ENCODE measurements around the gene NEUROD1.
"Not testable (repeated sequence)": the region's sequence is repeated elsewhere in the genome, so short reads cannot be mapped to it uniquely, and the experiment has no call there.

Gene NEUROD1

GRCh38 chr2:181680055-181680936 lies at the start of gene NEUROD1:
NEUROD1 (minus strand) TSS chr2:181680517; CDS start chr2:181678860, 1,657 bp downstream.
- DNase-seq = no peak

- no peak for DNase-seq
These were observed 45.2 kb upstream of the NEUROD1 start for GRCh38 chr2:181725476-181725875.

- DNase-seq = no peak
These were observed 44.3 kb upstream of the NEUROD1 start for GRCh38 chr2:181724662-181725061.

GRCh38 chr2:181723731-181724130 lies 43.4 kb upstream of the NEUROD1 start:
- DNase-seq = no peak

DNA sequence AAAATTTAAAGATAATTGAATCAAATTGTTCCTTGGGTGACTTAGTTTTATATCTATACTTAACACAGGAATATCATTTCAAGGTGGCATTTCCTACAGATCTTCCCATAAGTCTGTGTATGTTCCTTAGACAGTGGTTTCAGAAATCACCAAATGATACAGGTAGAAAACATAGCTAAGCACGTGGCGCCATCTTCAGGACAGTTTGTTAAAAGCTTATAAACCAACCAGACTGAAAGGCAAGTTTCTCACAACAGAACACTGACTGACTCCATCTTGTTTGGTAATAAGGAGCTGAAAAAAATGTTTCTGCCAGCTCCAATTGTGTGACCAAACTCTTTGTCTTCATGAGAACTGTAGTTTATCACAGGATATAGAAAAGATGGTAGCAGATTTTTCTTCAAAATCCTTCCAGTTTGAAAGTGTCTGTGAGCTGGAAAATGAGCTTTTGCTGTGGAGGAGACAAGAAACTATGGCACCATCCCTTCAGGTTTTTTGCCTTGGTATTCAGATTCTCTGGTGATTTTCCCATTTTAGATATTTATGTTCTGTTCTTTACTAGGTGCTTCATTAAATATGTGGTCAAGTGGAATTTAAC lies 34.8 kb upstream of the NEUROD1 start:
- DNase-seq = peak; percentile 65

DNA sequence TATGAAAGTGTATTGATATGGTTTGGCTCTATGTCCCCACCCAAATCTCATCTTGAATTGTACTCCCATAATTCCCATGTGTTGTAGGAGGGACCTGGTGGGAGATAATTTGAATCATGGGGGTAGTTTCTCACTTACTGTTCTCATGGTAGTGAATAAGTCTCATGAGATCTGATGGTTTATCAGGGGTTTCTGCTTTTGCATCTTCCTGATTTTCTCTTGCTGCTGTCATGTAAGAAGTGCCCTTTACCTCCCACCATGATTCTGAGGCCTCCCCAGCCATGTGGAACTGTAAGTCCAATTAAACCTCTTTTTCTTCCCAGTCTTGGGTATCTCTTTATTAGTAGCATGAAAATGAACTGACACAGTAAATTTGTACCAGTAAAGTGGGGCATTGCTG lies 30.7 kb upstream of the NEUROD1 start:
- not testable (repeated sequence) for DNase-seq

DNA sequence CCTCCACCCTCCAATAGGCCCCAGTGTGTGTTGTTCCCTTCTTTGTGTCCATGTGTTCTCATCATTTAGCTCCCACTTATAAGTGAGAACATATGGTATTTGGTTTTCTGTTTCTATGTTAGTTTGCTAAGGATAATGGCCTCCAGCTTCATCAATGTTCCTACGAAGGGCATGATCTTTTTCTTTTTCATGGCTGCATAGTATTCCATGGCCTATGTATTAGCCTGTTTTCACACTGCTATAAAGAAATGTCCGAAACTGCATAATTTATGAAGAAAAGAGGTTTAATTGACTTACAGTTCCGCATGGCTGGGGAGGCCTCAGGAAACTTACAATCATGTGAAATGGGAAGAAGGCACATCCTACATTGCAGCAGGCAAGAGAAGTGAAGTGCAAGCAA lies 22.2 kb upstream of the NEUROD1 start:
- DNase-seq = not testable (repeated sequence)

DNA sequence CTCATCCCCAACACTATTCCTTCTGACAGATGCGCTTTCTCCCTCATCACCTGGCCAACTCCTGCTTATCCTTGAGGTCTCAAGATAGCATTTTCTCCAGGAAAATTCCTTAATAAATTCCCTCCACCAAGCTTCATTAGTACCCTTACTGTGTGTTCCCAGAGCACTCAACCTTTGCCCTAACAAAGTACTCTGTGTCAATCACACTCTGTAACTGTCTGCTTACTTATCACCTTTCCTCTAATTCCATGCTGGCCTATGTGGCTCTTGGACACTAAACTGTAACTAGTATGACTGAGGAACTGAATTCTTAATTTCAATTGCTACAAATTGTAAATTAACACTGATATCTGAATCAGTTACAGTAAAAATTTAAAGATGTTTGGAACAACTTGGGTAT lies 17.9 kb upstream of the NEUROD1 start:
- no peak for DNase-seq

GRCh38 chr2:181697571-181697970 lies 17.3 kb upstream of the NEUROD1 start:
- DNase-seq = no peak

- no peak for DNase-seq
These were observed 16.8 kb upstream of the NEUROD1 start for GRCh38 chr2:181697126-181697525.

DNA sequence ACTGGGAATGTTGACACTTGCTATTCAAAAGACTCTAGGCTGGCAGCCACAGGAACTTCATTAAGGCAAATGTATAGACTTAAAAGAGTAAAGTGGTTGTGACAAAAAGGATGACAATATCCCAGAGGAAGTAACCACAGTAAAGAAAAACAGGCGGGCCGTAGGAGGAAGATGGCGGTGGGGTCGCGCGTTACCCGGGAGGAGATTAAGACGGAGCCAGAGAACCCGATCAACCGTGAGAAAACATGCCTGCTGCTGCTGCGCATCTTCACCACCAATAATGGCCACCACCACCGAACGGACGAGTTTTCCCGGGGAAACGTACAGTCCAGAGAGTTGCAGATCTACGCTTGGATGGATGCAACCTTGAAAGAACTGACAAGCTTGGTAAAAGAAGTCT lies 14.0 kb upstream of the NEUROD1 start:
- no peak for DNase-seq

DNA sequence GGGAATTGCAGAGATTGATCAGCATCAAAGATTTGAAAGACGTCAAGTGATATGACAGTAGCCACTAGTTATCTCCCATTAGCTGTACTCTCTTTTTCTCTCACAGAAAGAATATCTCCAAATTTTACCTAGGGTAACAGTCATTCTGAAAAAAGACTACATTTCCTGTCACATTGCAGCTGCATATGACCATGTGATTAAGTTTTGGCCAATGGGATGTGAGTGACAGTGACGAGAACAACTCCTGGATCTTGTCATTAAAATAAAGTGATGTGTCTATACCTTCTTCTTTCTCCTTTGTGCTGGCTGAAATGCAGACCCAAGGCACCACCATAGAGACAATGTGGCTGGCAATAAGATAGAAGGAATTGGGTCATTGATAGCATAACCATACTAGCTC lies 10.5 kb upstream of the NEUROD1 start:
- DNase-seq = no peak

- no peak for DNase-seq
These were observed 6.4 kb upstream of the NEUROD1 start for GRCh38 chr2:181686576-181687185.

DNA sequence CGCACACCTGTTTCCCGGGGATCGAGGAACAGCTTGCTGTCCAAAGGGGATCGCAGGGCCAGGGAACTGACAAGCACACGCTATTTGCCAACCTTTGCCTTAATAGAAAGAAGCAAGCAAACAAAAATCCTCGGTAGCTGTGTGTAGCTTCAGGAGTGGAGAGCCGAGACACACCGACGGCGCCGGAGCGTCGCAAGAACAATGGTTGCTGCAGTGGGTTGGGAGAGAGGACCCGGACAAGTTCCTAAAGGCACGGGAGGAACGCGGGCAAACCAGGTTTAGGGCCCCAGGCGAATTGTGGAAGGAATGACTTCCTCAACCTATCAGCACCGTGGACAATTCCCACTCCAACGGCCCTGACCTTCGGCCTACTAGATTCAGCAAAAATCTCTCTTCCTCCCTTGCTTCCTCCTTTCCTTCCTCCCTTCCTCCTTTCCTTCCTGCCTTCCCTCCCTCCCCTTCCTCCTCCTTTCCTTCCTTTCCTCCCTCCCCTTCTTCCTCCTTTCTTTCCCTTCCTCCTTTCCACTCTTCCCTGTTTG lies 4.9 kb upstream of the NEUROD1 start:
- DNase-seq = no peak

GRCh38 chr2:181684454-181685149 lies 4.3 kb upstream of the NEUROD1 start:
- no peak for DNase-seq

GRCh38 chr2:181683518-181684453 lies 3.5 kb upstream of the NEUROD1 start:
- no peak for DNase-seq

DNA sequence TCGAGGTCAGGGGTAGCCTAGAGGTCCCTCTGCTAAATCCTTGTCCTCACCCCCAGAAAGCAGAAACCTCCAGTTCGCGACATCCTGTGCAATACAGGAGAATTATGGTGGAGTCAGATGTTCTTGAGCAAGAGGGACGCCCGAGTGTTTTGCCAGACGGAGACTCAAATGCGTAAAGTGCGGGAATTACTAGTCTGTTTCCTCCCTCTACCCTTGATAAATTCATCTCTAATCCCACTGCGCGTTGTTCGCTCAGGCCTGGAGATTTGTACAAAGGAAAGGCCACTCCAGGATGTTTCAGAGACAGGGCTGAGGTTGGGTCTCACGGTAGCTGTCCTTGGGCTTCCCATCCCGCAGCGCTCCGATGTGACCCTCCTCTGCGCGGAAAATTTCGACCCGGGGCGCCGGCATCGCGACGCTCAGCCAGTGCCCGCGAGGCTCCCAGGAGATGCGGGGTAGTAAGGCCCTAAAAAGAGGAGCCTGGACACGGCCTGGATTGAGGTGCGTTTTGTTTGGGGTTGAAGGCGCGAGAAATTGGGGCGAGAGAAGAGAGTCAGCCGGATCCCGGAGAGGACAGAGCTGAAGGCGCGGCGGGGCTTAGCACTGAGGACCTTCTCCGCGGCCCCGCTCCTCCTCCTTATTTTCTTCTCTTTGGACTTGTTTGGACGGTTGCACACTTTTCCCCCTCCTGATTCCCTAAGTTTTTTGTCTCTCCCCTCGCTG lies 2.6 kb upstream of the NEUROD1 start:
- DNase-seq = no peak

DNA sequence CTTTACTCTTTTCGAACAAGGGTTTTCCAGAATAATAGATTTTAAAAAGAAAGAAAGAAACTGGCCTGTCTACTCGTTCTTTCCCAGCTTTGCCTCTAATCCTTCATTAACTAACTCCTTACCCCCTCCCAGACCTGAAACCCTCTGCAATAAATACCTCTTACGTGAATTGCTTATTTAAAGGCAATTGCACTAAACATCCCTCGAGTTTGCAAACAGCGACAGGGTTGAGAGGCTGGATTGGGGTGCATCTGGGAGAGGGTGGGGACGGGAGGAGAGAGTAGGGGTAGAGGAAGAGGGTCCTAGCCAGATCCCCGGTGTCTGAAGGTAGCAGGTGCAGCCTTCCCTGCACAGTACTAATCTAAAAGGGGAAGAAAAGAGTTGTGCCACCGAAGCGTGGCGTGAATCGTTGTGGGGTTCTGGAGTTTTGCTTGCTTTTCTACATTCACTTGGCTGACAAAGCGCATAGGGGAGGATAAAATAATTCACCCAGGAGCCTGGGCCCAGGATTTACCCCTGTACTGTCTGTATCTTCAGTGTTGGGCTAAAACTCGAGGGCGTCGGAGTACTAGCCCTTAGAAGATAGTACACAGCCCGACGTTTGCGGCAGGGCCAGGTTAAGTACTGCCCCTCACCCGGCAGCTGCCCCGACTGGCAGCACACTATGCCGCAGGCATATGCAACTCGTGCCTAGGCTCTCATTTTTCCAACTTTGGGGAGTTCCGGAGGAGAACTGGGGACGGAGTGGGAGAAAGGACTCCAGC lies 1.9 kb upstream of the NEUROD1 start:
- no peak for DNase-seq

- no peak for DNase-seq
These were observed 857 bp upstream of the NEUROD1 start for GRCh38 chr2:181680937-181681811.
